GM12878 (cell line): ENCODE results near the gene C18orf54. TPM values are rescaled to one million over a fixed set of nuclear protein-coding genes. Genes with fewer than 3 reads are reported as not detected.

Experiments
- ATAC-seq: fragments of 200-7000 bp; cut with Tn5 transposase; 3 replicates; pipeline ENCODE4 v1.9.1; 2020; ENCODE audit warnings: mild to moderate bottlenecking, moderate library complexity
- BruUV-seq: library from RNA; stranded (reverse); fragments of 400-500 nt; replicated peaks from 2 replicates; lab custom pipeline; 2021; lab: Mats Ljungman, UMichigan
- CTCF ChIA-PET: fragments of 300-600 bp; sonication (Branson Sonifier 250); formaldehyde crosslinking; extraction: SDS; loops from one replicate; lab custom pipeline; 2021; ENCODE audit warnings: inconsistent platforms; lab: Yijun Ruan, JAX
- POLR2A ChIA-PET: fragments of 350-600 bp; formaldehyde crosslinking; extraction: SDS; loops from one replicate; lab custom pipeline; 2021; ENCODE audit warnings: inconsistent platforms; lab: Charles Lee
- RAD21 ChIA-PET: fragments of 300-600 bp; sonication (Branson Sonifier 250); formaldehyde crosslinking; loops from one replicate; lab custom pipeline; 2023; ENCODE audit warnings: antibody characterized with exemption; ENCODE audit not compliant: unreplicated experiment; lab: Charles Lee
- SMC1A ChIA-PET: fragments of 300-600 bp; sonication (Branson Sonifier 250); formaldehyde crosslinking; loops from one replicate; lab custom pipeline; 2023; ENCODE audit not compliant: unreplicated experiment, uncharacterized antibody; lab: Charles Lee
- DNase-seq: peaks from one replicate; pipeline ENCODE4 v3.0.0-alpha.2; 2011; ENCODE audit warnings: low read depth, low spot score
- FAIRE-seq: peaks from 3 replicates; lab custom pipeline; 2011; peaks lifted over from hg19 to GRCh38; lab: Jason Lieb, UNC
- H2AFZ ChIP-seq: 2 replicates; pipeline ENCODE4 v1.6.0; 2011; ENCODE audit warnings: low read depth, low read length, control low read depth; ENCODE audit not compliant: control insufficient read depth
- H3K27ac ChIP-seq: 2 replicates; pipeline ENCODE4 v1.5.1; 2011; ENCODE audit warnings: control low read depth; ENCODE audit not compliant: control insufficient read depth, insufficient read depth
- H3K27me3 ChIP-seq, 2 experiments: replicated peaks in 1 of 2; 2 replicates each; pipeline versions ENCODE4 v1.6.0 to v1.6.1; 2011; ENCODE audit warnings: low read length in 1 of 2; ENCODE audit not compliant: control insufficient read depth in 2 of 2, insufficient read depth in 2 of 2
- H3K36me3 ChIP-seq, 2 experiments: 2 replicates each; pipeline ENCODE4 v1.5.1; 2011; ENCODE audit warnings: low read length in 1 of 2; ENCODE audit not compliant: control insufficient read depth in 2 of 2, insufficient read depth in 2 of 2
- H3K4me1 ChIP-seq: 2 replicates; pipeline ENCODE4 v1.6.1; 2011; ENCODE audit warnings: mild to moderate bottlenecking, low read length, moderate library complexity, mixed read lengths; ENCODE audit not compliant: control insufficient read depth, insufficient read depth
- H3K4me2 ChIP-seq: 2 replicates; pipeline ENCODE4 v1.6.0; 2011; ENCODE audit warnings: control low read depth; ENCODE audit not compliant: control insufficient read depth, insufficient read depth
- H3K4me3 ChIP-seq: fragments of 200-600 bp; sonication (generic); 2 replicates; pipeline ENCODE4 v1.5.1; 2016
- H3K79me2 ChIP-seq: 2 replicates; pipeline ENCODE4 v1.6.0; 2011; ENCODE audit warnings: low read length; ENCODE audit not compliant: control insufficient read depth, insufficient read depth
- H3K9ac ChIP-seq: 2 replicates; pipeline ENCODE4 v1.8.0; 2011; ENCODE audit warnings: low read length, control low read depth, mixed read lengths; ENCODE audit not compliant: control insufficient read depth, insufficient read depth
- H3K9me3 ChIP-seq: replicated peaks from 3 replicates; pipeline ENCODE4 v1.5.1; 2011; ENCODE audit warnings: mild to moderate bottlenecking, low read length; ENCODE audit not compliant: control insufficient read depth, insufficient read depth
- H4K20me1 ChIP-seq: 2 replicates; pipeline ENCODE4 v1.6.0; 2011; ENCODE audit not compliant: control insufficient read depth, insufficient read depth
- CHD4 ChIP-seq: fragments of 200-600 bp; sonication (generic); IDR thresholded peaks from 2 replicates; pipeline ENCODE4 v1.6.1; 2016; ENCODE audit warnings: mild to moderate bottlenecking
- EGR1 ChIP-seq, 2 experiments: IDR thresholded peaks; 1 replicate in 1 of 2; 2 replicates in 1 of 2; pipeline ENCODE4 v1.6.1; 2011 to 2012; ENCODE audit warnings: low read depth in 2 of 2, low read length in 2 of 2, borderline replicate concordance in 1 of 2, mild to moderate bottlenecking in 1 of 2, moderate library complexity in 1 of 2
- HCFC1 ChIP-seq: fragments of 150-350 bp; IDR thresholded peaks from 2 replicates; pipeline ENCODE4 v1.6.1; 2014; ENCODE audit warnings: low read length
- KDM1A ChIP-seq: fragments of 200-600 bp; sonication (generic); IDR thresholded peaks from 2 replicates; pipeline ENCODE4 v1.6.1; 2016; ENCODE audit warnings: borderline replicate concordance
- MXI1 ChIP-seq: fragments of 150-350 bp; IDR thresholded peaks from 2 replicates; pipeline ENCODE4 v1.6.1; 2011; ENCODE audit warnings: low read depth, mild to moderate bottlenecking, inconsistent platforms, low read length, improper control_type of control experiment
- RB1 ChIP-seq: fragments of 450-650 bp; formaldehyde crosslinking; IDR thresholded peaks from 2 replicates; pipeline ENCODE4 v1.6.1; 2017; ENCODE audit warnings: mild to moderate bottlenecking, borderline replicate concordance
- SIX5 ChIP-seq: IDR thresholded peaks from 2 replicates; pipeline ENCODE4 v1.6.1; 2011; ENCODE audit warnings: mild to moderate bottlenecking, low read depth, low read length, moderate library complexity; ENCODE audit not compliant: severe bottlenecking
- SPI1 ChIP-seq: IDR thresholded peaks from 2 replicates; pipeline ENCODE4 v1.6.1; 2011; ENCODE audit warnings: low read depth, mild to moderate bottlenecking, low read length, moderate library complexity, borderline replicate concordance; ENCODE audit not compliant: insufficient read depth
- TCF3 ChIP-seq: IDR thresholded peaks from 2 replicates; pipeline ENCODE4 v1.6.1; 2012; ENCODE audit warnings: low read depth, mild to moderate bottlenecking, low read length, borderline replicate concordance; ENCODE audit not compliant: insufficient read depth
- WGBS: methylation state at CpG from one replicate; pipeline ENCODE4 v1.1.6; 2016; ENCODE audit warnings: low lambda C conversion rate; ENCODE audit not compliant: insufficient replicate concordance, insufficient coverage; ENCODE audit errors: missing lambda C conversion rate; 5-methylcytosine and 5-hydroxymethylcytosine counted together
- in situ Hi-C: fragments of 300-500 bp; cut with MboI; formaldehyde crosslinking; loops from 9 replicates; pipeline ENCODE4 v1.14.3; 2018; ENCODE audit warnings: mixed read lengths
- intact Hi-C: fragments of 100-400 bp; cut with micrococcal nuclease; formaldehyde crosslinking; loops from one replicate; pipeline ENCODE4 v1.14.2; 2022; ENCODE audit not compliant: unreplicated experiment
- polyA plus RNA-seq, 11 experiments: library from polyadenylated mRNA; depleted of rRNA in 4 of 11; unstranded in 6 of 11; stranded (reverse) in 5 of 11; fragments of >200 nt; fragmentation: Nextera tagmentation in 4 of 11; fragmentation: Illumina TruSeq in 1 of 11; extraction: Ambion mirVana in 4 of 11; extraction: Trizol in 1 of 11; gene quantifications; 1 replicate in 1 of 11; 2 replicates in 10 of 11; pipeline versions ENCODE4 v1.2.1 to v1.2.3, GENCODE V29; 2011 to 2016; ENCODE audit warnings: inconsistent platforms in 2 of 11, missing spikeins in 2 of 11, low read depth in 1 of 11
- total RNA-seq, 4 experiments: library from RNA; depleted of rRNA in 3 of 4; stranded (reverse); fragments of >200 nt in 3 of 4; fragmentation: Illumina TruSeq in 1 of 4; extraction: Trizol in 1 of 4; gene quantifications; 2 replicates each; pipeline versions ENCODE4 v1.2.1 to v1.2.3, GENCODE V29; 2013 to 2021
- TF ChIP-seq, protein P1 (sequence below): fragments of 450-650 bp; IDR thresholded peaks from 2 replicates; pipeline ENCODE4 v1.6.1; 2017; ENCODE audit warnings: mild to moderate bottlenecking
- TF ChIP-seq, protein P2 (sequence below): IDR thresholded peaks from 2 replicates; pipeline ENCODE4 v1.6.1; 2011; ENCODE audit warnings: borderline replicate concordance, low read depth, mild to moderate bottlenecking, moderate library complexity, mixed read lengths, low read length; ENCODE audit not compliant: insufficient read depth; ENCODE audit errors: extremely low read length
- TF ChIP-seq, protein P3 (sequence below): fragments of 450-650 bp; formaldehyde crosslinking; IDR thresholded peaks from 2 replicates; pipeline ENCODE4 v1.4.0; 2020; ENCODE audit warnings: mild to moderate bottlenecking, moderate library complexity

Gene C18orf54
- total and polyA plus RNA-seq, 10 of the 15 experiments (the other 5 are each of a cell fraction or from before 2014, with no cell fraction given): 1.2 to 7.6 (median 2.8) TPM

DNA sequence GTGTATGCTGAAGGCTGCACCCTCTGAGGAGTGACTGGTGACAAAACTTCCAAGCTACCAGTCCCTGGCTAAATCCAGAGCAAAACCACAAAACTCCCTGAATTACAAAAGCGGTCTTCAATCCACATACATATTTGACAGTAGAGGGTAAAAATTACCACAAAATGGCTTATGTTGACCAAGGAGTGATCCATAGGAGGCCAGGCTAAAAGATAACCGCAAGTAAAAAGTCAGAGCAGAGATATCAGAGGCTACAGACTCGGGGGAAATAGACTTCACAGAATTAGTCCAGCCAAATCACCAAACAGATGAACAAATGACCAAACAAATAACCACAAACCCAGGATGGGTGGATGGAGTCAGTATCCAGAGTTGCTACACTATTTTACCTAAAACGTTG, 19.5 kb upstream of the C18orf54 start:
- Histone ChIP-seq H3K27ac (no peak overlapping the region), H3K4me1 (no peaks in the 10 kb centered on the region), H3K4me2 (no peak overlapping the region), H3K27me3 (no peaks in the 10 kb centered on the region), H3K4me3 (no peak overlapping the region), H3K79me2 (no peaks in the 10 kb centered on the region), H3K9me3 (no peaks in the 10 kb centered on the region), H4K20me1 (no peaks in the 10 kb centered on the region), H2AFZ (no peak overlapping the region), H3K36me3 (no peaks in the 10 kb centered on the region), H3K9ac (no peak overlapping the region)
- DNase-seq (no peak), FAIRE-seq (no peak), ATAC-seq (no peak)
- TF ChIP-seq MXI1 (no peak), SIX5 (no peak), EGR1 (IDR thresholded peaks at IDR 0.05; ENCODE audit: borderline replicate concordance in 1 of 2, low read depth in 2 of 2, low read length in 2 of 2) (no peak), HCFC1 (no peak), CHD4 (no peak), KDM1A (no peak), SPI1 (no peak), RB1 (no peak), TCF3 (no peak)
- TF ChIP-seq, protein P1, sequence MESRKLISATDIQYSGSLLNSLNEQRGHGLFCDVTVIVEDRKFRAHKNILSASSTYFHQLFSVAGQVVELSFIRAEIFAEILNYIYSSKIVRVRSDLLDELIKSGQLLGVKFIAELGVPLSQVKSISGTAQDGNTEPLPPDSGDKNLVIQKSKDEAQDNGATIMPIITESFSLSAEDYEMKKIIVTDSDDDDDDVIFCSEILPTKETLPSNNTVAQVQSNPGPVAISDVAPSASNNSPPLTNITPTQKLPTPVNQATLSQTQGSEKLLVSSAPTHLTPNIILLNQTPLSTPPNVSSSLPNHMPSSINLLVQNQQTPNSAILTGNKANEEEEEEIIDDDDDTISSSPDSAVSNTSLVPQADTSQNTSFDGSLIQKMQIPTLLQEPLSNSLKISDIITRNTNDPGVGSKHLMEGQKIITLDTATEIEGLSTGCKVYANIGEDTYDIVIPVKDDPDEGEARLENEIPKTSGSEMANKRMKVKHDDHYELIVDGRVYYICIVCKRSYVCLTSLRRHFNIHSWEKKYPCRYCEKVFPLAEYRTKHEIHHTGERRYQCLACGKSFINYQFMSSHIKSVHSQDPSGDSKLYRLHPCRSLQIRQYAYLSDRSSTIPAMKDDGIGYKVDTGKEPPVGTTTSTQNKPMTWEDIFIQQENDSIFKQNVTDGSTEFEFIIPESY: no peak
- TF ChIP-seq, protein P2, sequence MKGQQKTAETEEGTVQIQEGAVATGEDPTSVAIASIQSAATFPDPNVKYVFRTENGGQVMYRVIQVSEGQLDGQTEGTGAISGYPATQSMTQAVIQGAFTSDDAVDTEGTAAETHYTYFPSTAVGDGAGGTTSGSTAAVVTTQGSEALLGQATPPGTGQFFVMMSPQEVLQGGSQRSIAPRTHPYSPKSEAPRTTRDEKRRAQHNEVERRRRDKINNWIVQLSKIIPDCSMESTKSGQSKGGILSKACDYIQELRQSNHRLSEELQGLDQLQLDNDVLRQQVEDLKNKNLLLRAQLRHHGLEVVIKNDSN: no peak
- TF ChIP-seq, protein P3, sequence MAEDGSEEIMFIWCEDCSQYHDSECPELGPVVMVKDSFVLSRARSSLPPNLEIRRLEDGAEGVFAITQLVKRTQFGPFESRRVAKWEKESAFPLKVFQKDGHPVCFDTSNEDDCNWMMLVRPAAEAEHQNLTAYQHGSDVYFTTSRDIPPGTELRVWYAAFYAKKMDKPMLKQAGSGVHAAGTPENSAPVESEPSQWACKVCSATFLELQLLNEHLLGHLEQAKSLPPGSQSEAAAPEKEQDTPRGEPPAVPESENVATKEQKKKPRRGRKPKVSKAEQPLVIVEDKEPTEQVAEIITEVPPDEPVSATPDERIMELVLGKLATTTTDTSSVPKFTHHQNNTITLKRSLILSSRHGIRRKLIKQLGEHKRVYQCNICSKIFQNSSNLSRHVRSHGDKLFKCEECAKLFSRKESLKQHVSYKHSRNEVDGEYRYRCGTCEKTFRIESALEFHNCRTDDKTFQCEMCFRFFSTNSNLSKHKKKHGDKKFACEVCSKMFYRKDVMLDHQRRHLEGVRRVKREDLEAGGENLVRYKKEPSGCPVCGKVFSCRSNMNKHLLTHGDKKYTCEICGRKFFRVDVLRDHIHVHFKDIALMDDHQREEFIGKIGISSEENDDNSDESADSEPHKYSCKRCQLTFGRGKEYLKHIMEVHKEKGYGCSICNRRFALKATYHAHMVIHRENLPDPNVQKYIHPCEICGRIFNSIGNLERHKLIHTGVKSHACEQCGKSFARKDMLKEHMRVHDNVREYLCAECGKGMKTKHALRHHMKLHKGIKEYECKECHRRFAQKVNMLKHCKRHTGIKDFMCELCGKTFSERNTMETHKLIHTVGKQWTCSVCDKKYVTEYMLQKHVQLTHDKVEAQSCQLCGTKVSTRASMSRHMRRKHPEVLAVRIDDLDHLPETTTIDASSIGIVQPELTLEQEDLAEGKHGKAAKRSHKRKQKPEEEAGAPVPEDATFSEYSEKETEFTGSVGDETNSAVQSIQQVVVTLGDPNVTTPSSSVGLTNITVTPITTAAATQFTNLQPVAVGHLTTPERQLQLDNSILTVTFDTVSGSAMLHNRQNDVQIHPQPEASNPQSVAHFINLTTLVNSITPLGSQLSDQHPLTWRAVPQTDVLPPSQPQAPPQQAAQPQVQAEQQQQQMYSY (CRISPR knock-in tag): no peak
- CTCF ChIA-PET: no interaction called here
- SMC1A ChIA-PET: no interaction called here
- in situ Hi-C loops: no loop called here
- intact Hi-C loops: no loop called here
- POLR2A ChIA-PET: no interaction called here
- RAD21 ChIA-PET: interaction anchor here (2.3 kb wide), 1 partner anchor 8 kb away, joined by 6 read pairs; no protein-coding TSS in a partner anchor
- 72% methylated on average over 4 of the region's 4 CpGs for WGBS
- no TSS peak for BruUV-seq
